ENCODE data around the gene DUSP28. TPM values are rescaled to one million over a fixed set of nuclear protein-coding genes. Genes with fewer than 3 reads are reported as not detected.
"Not testable (repeated sequence)": the region's sequence is repeated elsewhere in the genome, so short reads cannot be mapped to it uniquely, and the experiment has no call there.

The DUSP28 gene
- total and polyA plus RNA-seq, 2 donors (not counting 1 experiment from before 2014, with no cell fraction given), result 19.0 to 19.1 TPM

DNA sequence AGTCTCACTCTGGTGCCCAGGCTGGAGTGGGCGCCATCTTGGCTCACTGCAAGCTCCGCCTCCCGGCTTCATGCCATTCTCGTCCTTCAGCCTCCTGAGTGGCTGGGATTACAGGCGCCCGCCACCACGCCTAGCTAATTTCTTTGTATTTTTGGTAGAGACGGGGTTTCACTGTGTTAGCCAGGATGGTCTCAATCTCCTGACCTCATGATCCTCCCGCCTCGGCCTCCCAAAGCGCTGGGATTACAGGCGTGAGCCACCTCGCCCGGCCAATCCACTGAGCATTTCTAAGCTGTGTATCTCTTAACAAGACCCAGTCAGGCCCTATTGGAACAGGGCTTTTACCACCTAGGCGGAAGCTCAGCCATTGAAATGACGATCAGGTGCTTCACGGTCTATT lies 3.1 kb downstream of the DUSP28 start:
- POLR2A ChIA-PET; H3K4me2 ChIP-seq (replicated peaks; ENCODE audit: low read depth, low read length, poor library complexity, severe bottlenecking); H3K27ac ChIP-seq (ENCODE audit: low read length in 2 of 2); H3K27me3 ChIP-seq (replicated peaks in 1 of 4; ENCODE audit: control extremely low read depth in 1 of 4, control insufficient read depth in 3 of 4, insufficient read depth in 4 of 4, low read length in 3 of 4); H3K4me3 ChIP-seq (ENCODE audit: control extremely low read depth in 1 of 5, extremely low read depth in 1 of 5, insufficient read depth in 1 of 5, low read depth in 2 of 5, low read length in 4 of 5); H3K9me3 Mint-ChIP-seq (ENCODE audit: insufficient read depth); H3K9ac ChIP-seq (ENCODE audit: low read length); H3K9me3 ChIP-seq (ENCODE audit: control extremely low read depth in 1 of 3, control insufficient read depth in 2 of 3, insufficient read depth in 1 of 3, low read length in 2 of 3); H2AFZ ChIP-seq (ENCODE audit: insufficient read depth, low read depth, low read length, poor library complexity, severe bottlenecking); DNase-seq; H3K27me3 Mint-ChIP-seq; H3K4me3 Mint-ChIP-seq; ATAC-seq (ENCODE audit: low read depth): not testable (repeated sequence)
- peaks cover 26% of the 10 kb centered on the region for H4K20me1 ChIP-seq (ENCODE audit: control insufficient read depth, insufficient read depth, low read length, poor library complexity, severe bottlenecking)
- peaks cover 51% of the 10 kb centered on the region for H3K79me2 ChIP-seq (ENCODE audit: control insufficient read depth, insufficient read depth, low read length)
- peak overlapping the region; percentile 76 for H3K27ac Mint-ChIP-seq
- H3K4me1 ChIP-seq (ENCODE audit: control insufficient read depth in 2 of 2, insufficient read depth in 2 of 2, low read length in 2 of 2), result peaks cover 59 to 72% of the 10 kb centered on the region in 2 donors
- intact Hi-C loops (cut with micrococcal nuclease), result loop anchor here (5.0 to 10.0 kb wide), 3 partner anchors 542 to 1319 kb away; partner anchors contain the start of genes FARP2 and MTERF4
- H3K36me3 ChIP-seq (replicated peaks in 1 of 2; ENCODE audit: control extremely low read depth in 1 of 2, control insufficient read depth in 1 of 2, extremely low read depth in 1 of 2, insufficient read depth in 2 of 2, low read length in 1 of 2), result peaks cover 0 to 11% of the 10 kb centered on the region in 2 experiments
- WGBS (ENCODE audit: insufficient coverage), result 96% methylated on average over 16 of the region's 17 CpGs
- CTCF ChIA-PET, result interaction anchor here (2.5 to 7.8 kb wide), 2 partner anchors 23 to 49 kb away, joined by 14 to 126 read pairs; partner anchors contain the start of gene CAPN10
- peaks cover 80% of the 10 kb centered on the region for H3K4me1 Mint-ChIP-seq

DNA sequence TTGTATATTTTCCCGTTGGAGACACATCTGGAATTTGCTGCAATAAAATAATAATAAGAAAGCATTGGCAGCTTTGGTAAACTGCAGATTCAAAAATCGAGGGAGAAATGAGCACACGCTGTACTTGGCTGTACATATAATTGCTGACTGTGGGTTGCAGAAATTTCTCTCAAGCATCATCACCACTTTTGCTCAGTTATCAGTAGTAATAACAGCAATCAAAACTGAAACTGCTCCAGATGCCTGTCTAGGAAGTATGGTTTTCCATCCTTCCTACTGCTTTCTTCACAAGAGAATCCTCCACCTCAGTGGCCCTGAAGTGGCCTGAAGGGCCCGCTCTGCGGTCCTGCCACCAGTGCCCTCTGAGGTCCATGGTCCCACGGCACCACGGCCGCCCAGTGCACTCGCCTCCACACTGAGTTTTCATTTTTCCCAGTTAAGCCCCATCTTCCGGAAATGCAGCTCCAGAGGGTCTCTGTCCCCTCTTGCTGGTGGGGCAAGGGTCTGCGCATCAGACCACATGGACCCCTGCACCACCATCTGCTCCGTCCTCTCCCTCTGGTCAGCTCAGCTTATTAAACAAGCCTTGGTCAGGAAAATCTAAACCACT lies 3.9 kb downstream of the DUSP28 start:
- ATAC-seq (ENCODE audit: low read depth), result no peak

More for the DNA sequence above, 3.9 kb downstream of the DUSP28 start:
- Histone ChIP-seq H3K36me3 (replicated peaks in 1 of 2; ENCODE audit: control extremely low read depth in 1 of 2, control insufficient read depth in 1 of 2, extremely low read depth in 1 of 2, insufficient read depth in 2 of 2, low read length in 1 of 2) (peaks cover 0 to 11% of the 10 kb centered on the region in 2 experiments), H3K79me2 (ENCODE audit: control insufficient read depth, insufficient read depth, low read length) (peaks cover 45% of the 10 kb centered on the region), H3K4me3 (ENCODE audit: control extremely low read depth in 1 of 5, extremely low read depth in 1 of 5, insufficient read depth in 1 of 5, low read depth in 2 of 5, low read length in 4 of 5) (no peak overlapping the region), H3K4me2 (replicated peaks; ENCODE audit: low read depth, low read length, poor library complexity, severe bottlenecking) (peak overlapping the region; percentile 97), H3K9me3 (ENCODE audit: control extremely low read depth in 1 of 3, control insufficient read depth in 2 of 3, insufficient read depth in 1 of 3, low read length in 2 of 3) (no peaks in the 10 kb centered on the region), H3K27me3 (replicated peaks in 1 of 4; ENCODE audit: control extremely low read depth in 1 of 4, control insufficient read depth in 3 of 4, insufficient read depth in 4 of 4, low read length in 3 of 4) (no peaks in the 10 kb centered on the region), H3K27ac (ENCODE audit: low read length in 2 of 2) (no peak overlapping the region), H2AFZ (ENCODE audit: insufficient read depth, low read depth, low read length, poor library complexity, severe bottlenecking) (no peak overlapping the region), H3K4me1 (ENCODE audit: control insufficient read depth in 2 of 2, insufficient read depth in 2 of 2, low read length in 2 of 2) (peaks cover 52 to 65% of the 10 kb centered on the region in 2 donors), H3K9ac (ENCODE audit: low read length) (no peak overlapping the region), H4K20me1 (ENCODE audit: control insufficient read depth, insufficient read depth, low read length, poor library complexity, severe bottlenecking) (peaks cover 20% of the 10 kb centered on the region)
- POLR2A ChIA-PET, result interaction anchor here (3.7 kb wide), 1 partner anchor 22 kb away, joined by 97 read pairs; the partner anchor contains the start of gene CAPN10
- 97% methylated on average over 9 of the region's 12 CpGs for WGBS (ENCODE audit: insufficient coverage)
- DNase-seq, result no peak
- Mint-ChIP-seq H3K27ac (peak overlapping the region; percentile 99), H3K4me3 (peak overlapping the region; percentile 94), H3K4me1 (peaks cover 72% of the 10 kb centered on the region), H3K27me3 (no peaks in the 10 kb centered on the region), H3K9me3 (ENCODE audit: insufficient read depth) (no peaks in the 10 kb centered on the region)
- CTCF ChIA-PET, result interaction anchor here (2.5 to 7.8 kb wide), 2 partner anchors 22 to 50 kb away, joined by 14 to 126 read pairs; partner anchors contain the start of gene CAPN10
- no peak for TF ChIP-seq EZH2 (IDR thresholded peaks at IDR 0.05; ENCODE audit: borderline replicate concordance, insufficient read depth, low read depth, low read length, poor library complexity, severe bottlenecking)
- TF ChIP-seq, protein P1, sequence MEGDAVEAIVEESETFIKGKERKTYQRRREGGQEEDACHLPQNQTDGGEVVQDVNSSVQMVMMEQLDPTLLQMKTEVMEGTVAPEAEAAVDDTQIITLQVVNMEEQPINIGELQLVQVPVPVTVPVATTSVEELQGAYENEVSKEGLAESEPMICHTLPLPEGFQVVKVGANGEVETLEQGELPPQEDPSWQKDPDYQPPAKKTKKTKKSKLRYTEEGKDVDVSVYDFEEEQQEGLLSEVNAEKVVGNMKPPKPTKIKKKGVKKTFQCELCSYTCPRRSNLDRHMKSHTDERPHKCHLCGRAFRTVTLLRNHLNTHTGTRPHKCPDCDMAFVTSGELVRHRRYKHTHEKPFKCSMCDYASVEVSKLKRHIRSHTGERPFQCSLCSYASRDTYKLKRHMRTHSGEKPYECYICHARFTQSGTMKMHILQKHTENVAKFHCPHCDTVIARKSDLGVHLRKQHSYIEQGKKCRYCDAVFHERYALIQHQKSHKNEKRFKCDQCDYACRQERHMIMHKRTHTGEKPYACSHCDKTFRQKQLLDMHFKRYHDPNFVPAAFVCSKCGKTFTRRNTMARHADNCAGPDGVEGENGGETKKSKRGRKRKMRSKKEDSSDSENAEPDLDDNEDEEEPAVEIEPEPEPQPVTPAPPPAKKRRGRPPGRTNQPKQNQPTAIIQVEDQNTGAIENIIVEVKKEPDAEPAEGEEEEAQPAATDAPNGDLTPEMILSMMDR (IDR thresholded peaks at IDR 0.05), result no peak
- intact Hi-C loops (cut with micrococcal nuclease), result loop anchor here (5.0 to 10.0 kb wide), 3 partner anchors 541 to 1318 kb away; partner anchors contain the start of genes FARP2 and MTERF4

Measured in B cell (primary cell).